Hepatic stellate cell (primary cell): Measurements from ENCODE around the gene ATAD2B.

Experiments used
- DNase-seq: peaks from one replicate; pipeline ENCODE4 v3.0.0; 2011; ENCODE audit warnings: low spot score

ATAD2B gene

DNA sequence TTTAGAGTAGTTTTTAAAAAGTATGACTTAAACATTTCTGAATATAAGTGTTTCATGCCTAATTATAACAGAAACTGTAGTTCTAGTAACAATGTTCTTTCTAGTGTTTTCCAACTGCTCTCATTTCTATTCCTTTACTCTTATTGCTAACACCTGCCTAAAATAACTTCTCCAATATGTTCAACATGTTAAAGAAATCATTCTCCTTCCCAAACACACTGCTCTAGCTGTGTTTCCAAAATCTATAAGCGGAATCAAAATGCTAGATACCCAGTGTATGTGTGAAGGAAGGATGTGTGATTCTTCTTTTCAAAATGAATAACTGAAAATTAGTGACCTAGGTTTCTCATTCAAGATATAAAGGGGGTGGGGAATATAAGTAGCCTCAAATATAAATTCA lies 89.1 kb downstream of the ATAD2B start:
- DNase-seq: no peak

DNA sequence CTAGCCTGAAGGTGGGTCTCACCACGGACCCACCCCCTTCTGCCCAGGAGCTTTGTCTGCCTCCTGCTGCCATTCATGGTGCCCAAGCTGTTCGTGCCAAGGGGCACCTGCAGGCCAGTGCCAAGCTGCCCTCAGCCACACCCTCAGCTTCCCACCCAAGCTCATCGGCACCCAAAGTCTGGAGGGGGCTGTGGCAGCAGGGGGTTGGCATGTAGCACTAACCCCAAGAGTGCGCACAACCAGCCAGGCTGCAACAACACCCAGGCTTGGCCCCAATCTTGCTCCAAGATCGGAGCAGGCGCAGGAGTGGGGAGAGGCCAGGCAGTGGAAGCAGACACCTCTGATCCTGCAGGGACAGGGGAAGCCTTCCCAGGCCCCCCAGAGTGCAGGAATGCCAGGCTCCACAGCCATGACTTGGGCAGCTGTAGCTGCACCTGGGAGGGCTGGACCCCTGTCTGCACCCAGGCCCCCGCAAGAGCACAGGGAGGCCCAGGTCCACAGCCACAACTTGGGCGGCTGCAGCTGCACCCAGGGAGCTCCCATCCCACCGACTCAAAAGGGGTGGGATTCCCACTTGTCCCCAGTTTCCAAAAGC lies 89.9 kb downstream of the ATAD2B start:
- no peak for DNase-seq

DNA sequence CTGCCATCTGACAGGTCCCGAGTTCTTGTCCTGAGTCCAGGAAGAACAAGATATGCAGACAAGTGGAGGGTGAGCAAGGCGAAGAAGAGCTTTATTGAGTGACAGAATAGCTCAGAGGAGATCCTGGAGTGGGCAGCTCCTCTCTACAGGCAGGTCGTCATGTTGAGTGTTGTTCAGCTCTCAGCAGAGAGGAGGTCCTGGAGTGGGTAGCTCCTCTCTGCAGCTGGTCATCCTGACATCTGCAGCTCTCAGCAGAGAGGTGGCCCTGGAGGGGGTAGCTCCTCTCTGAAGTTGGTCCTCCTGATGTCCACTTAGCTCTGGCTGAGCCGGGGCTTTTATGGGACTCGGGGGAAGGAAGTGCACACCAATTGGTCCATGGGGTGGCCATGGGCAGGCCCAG lies 90.4 kb downstream of the ATAD2B start:
- DNase-seq: no peak

DNA sequence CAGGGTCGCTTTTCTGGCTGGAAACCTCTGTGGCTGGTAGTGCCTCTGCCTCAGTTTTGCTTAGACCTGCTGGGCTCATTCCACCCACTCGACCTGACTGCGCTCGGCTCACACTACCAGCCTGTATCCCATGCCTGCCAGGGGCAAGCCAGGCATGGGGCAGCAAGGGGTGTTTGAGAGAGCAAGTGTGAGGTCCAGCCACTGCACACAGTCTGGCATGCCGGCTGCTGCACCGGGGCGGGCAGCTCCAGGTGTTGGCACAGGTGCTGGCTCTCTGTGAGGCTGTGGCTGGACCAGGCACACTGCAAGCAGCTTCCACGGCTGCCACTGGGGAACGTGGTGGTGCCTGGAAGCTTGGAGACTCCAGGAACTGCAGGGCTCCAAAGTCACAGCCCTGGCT lies 90.9 kb downstream of the ATAD2B start:
- DNase-seq: no peak

DNA sequence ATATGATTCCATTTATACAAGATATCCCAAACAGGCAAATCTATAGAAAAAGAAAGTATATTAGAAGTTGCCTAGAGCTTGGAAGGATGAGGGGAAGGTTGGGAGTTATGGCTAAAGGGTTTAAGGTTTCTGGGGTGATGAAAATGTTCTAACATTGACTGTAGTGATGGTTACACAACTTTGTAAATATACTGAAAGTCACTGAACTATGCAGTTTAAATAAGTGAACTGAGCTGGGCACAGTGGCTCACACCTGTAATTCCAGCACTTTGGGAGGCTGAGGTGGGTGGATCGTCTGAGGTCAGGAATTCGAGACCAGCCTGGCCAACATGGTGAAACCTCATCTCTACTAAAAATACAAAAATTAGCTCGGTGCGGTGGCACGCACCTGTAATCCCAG lies 91.5 kb downstream of the ATAD2B start:
- DNase-seq: no peak

DNA sequence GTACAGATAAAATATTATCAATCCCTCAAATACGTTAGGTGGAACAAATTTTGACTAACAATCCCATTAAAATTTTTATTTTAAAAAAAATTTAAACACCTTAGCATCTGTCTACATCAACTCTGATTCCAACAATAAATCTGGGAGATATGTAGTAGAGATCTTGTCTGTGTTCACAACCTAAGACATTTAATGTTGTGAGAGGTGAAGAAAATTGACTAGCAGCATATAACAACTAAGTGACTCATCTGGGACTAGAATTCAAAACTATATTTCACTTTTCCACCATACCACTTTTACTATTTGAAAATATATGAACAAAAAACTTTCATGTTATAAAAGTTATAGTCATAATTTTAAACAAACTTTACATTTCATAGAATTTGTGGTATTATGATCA lies 97.9 kb downstream of the ATAD2B start:
- no peak for DNase-seq

DNA sequence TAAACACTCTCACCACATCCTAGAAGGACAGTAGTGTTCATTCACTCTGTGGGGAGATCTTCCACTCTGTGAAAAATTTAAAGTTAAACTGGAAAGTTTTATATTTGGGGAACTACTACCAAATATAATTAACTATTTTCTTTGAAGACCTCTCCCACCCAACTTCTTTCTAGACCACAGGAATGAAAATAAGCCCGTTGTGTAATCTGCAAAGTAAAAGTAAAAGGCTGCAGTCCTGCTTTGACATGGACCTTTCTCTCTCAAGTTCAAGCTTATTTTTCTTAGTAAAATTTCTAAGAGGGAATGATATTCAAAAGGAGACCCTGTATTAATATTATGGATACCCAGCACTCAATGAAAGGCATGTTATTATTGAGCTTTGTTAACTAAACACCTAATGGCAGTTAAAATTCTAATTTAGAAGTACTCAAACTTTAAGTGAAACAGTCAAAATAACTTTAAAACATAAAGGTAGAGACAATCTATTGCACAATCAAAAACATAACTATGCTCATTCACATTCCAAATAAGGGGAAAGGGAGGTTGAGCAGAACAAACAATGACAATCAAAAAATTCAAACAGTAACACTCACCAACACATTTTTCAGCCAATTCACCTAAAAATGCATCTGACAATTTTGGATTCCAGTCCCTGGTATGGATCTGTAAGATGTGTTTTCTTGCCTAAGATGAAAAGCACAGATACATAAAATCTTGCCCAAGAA lies 98.5 kb downstream of the ATAD2B start:
- no peak for DNase-seq

DNA sequence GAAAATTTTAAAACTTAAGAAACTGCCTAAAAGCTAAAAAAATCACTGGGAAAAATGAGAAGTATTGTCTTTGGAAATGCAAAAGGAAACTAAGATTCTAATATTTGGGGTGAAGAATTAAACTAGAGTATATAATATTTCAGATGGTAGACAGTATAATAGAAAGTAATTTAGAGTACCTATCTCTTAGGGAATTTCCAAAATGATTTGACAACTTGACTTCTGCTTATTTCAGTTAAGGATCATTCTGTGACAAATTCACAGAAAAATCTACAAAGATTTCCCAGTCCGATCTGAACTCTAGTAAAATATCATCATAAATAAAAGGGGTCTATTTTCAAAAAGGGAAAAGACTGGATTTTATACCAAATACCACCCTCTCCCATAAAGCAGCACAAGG lies 99.6 kb downstream of the ATAD2B start:
- no peak for DNase-seq

DNA sequence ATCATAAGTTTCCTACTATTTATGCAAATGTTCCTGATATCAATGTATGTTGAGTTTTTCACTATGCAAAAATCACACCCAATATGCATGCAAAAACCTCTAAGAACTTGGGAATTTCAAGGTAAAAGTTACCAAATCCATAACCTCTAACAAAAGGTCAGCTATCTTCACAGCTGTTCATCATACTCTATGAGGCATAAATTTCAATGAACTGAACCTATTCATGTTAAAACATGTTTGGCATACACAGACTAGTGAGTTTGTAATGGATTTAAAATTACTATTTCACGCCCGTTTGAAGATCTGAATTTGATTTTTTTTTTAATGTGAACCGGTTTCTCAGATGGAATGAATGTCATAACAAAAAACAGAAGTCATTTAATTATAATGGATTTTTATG lies 100.2 kb downstream of the ATAD2B start:
- no peak for DNase-seq

DNA sequence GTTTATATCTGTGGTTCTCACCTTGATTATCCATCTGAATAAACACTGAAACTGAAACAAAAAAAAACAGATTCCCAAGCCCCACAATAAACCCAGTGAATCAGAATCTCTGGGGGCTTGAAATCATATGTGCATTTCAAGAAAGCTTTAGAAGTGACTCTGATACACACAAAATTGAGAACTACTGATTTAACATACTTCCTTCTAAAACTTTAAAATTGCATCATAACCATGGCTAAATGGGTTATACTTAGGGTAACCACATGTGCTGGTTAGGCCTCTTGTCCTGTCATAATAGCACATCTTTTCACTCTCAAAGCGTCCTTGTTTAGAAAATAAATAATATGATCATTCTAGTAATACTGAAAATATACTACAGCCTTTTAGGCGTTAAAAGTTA lies 100.9 kb downstream of the ATAD2B start:
- no peak for DNase-seq

DNA sequence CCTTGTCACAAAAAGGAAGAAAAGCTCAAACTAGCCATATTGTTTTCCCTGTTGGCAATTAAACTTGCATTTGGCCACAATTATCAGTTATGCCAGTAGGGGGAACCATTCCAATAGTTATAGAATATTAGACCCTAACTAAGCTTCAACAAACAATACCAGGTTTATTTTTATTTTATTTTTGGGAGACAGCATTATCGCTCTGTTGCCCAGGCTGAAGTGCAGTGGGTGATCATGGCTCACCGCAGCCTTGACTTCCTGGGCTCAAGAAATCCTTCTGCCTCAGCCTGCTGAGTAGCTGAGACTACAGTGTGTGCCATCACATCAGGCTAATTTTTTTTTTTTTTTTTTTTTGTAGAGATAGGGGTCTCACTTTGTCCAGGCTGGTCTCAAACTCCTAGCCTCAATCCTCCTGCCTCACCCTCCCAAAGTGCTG lies 102.1 kb downstream of the ATAD2B start:
- DNase-seq: peak; percentile 24

DNA sequence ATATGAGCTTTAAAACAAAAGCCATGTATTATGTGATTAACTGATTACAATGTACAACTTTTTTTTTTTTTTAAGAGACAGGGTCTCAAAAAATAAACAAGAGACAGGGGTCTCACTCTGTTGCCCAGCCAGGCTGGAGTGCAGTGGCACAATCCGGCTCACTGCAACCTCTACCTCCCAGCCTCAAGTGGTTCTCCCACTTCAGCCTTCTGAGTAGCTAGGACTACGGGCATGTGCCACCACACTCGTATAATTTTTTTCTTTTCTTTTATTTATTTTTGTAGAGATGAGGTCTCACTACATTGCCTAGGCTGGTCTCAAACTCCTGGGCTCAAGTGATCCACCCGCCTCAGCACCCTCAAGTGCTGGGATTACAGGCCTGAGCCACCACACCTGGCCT lies 103.1 kb downstream of the ATAD2B start:
- DNase-seq: no peak

DNA sequence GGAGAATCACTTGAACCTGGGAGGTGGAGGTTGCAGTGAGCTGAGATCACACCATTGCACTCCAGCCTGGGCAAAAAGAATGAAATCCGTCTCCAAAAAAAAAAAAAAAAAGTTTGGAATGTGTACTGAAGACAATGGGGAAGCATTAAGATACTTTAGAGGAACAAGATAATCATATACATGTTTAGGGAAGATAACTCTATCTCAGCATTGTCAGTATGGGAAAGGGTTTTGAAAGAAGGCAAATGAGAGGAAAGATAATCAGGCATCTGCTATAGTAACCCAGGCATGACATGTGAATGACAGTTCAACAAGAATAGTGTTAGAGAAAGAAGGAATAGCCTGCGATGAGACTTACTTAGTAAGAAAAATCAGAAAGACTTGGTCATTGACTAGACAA lies 112.0 kb downstream of the ATAD2B start:
- no peak for DNase-seq

DNA sequence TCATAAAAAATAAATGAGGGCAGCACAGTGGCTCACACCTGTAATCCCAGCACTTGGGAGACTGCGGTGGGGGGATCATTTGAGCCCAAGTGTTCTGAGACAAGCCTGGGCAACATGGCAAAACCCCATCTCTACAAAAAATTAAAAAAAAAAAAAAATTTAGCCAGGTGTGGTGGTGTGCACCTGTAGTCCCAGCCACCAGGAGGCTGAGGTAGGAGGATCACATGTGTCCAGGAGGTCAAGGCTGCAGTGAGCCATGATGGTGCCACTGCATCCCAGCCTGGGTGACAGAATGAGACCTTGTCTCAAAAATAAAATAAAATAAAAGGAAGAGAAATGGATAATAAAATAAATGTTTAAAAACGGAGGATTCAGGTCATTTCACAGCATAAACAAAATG lies 113.5 kb downstream of the ATAD2B start:
- DNase-seq: no peak

DNA sequence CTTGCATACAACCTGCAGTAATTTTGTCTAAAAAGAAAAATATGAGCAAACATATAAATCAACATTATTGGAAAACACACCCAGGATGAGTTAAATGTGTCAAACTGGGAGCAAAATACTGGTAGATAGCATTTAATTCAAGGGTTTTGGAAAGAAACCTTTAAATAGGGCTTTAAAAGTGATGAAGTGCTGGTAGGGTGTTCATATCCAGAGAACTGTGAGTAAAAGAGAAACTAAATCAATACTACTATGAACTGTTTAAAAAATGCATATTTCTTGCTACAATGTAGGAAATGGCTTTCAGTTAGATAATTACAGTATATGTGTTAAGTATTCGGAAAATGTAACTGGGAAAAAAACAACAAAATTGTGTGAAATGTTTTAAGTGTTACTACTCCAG lies 117.8 kb downstream of the ATAD2B start:
- no peak for DNase-seq

DNA sequence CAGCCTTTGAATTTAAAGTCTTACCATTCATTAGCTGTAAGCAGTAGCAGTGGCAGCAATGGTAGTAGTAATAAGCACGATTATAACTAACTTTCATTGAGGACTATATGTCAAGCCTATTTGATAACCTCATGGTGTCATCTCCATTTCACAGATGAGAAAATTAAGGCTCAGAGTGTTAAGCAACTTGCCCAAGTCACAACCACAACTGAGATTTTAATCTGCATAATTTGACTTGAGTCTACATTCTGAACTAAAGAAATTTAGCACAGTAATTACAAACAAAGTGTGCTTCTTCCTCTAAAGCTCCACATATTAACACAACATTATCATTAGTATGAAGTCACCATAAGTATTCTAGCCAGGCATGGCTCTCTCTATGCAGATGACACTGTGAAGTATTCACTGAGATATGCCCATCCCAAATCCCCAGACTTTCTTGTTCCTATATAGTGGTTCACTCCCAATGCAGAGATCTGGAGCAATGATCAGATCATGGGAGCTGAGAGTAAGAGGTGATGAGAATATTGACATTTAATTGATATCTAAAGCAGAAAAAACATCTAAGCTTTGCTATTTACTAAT lies 120.2 kb downstream of the ATAD2B start:
- DNase-seq: no peak

DNA sequence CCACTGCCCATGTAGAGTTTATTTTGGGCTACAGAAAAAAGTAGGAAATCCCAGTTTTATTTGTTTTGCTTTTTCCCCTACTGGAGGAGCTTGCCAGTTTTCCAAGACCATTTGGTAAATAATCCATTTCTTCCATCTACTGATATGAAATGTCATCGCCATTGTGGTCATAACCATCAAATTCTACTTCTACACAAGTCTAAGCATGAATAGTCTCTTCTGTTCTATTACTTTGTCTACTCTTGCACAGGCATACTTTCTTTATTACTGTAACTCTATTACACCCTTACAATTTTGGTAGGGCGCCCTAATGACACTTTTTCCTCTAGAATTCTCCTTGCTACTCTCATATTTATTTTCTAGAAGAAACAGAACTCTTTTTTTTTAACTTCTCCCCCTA lies 120.7 kb downstream of the ATAD2B start:
- DNase-seq: no peak

DNA sequence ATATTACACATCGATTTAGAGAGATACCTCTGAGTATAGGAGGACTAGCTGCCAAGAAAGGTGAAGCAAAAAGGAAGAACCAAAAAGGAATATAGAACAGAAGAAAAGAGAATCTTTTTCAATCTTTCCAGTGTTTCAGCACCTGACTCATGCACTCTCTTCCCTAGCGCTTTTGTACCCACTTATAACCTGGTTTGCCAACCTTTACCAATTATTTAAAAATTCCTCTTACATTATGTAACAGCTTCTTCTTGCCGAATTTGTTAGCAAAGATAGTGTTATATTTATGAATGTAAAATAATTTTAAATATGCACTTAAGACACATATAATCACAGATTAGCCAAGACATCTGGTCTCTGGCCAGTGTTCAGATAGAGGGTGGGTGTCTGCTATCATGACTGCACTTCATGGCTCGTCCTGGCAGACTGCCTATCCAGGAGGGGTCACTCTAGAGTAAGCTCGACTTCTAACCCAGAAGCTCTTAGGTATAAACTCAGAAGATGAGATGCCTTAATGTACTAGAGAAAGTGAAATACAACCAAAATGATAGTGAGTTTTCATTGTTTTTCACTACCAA lies 122.9 kb downstream of the ATAD2B start:
- no peak for DNase-seq

DNA sequence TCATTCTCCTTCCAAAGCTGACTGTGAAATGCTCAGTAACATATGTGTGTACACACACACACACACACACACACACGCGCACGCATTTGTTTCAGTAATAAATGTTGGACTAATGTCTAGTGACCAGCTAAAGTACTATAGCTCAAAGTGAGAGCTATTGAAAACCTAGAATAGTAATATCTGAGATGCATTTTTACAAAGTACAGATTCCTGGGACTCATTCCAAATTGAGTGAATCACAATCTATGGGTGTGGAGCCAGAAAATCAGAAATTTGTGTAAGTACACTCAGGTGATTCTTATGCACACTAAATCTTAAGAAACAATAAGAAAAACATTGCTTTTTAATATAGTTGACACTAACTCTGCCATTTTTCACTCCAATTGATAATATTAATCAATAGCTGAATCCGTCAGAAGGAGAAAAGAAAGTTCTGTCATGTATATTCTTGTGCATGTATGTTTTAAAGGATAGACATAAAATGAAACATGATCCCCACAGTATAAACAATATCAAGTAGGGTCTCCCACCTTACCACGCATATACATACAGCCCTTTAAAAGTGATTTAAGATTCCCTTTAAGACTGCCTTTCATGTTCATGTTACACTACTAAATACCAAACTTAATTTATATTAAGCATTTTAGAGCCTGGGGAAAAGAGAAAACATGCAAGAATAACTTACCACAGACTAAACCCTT lies 123.5 kb downstream of the ATAD2B start:
- peak; percentile 4 for DNase-seq

DNA sequence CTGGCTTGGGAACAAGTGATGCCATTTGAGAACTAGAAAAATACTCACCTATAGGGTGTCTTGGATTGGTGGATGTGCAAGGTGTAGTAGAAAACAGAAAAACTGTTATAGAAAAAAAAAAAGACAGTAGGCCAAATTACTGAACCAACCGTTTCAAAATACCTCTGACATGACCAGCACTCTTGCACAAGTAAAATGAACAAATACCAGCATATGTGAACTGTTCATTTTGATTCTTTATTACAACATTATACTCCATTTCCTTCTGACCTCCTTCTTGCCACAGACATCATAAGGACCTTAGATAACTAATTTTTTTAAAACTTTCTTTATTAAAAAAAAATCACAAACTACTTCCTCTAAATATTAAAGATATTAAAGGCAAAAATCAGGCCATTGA lies 125.5 kb downstream of the ATAD2B start:
- peak; percentile 2 for DNase-seq

DNA sequence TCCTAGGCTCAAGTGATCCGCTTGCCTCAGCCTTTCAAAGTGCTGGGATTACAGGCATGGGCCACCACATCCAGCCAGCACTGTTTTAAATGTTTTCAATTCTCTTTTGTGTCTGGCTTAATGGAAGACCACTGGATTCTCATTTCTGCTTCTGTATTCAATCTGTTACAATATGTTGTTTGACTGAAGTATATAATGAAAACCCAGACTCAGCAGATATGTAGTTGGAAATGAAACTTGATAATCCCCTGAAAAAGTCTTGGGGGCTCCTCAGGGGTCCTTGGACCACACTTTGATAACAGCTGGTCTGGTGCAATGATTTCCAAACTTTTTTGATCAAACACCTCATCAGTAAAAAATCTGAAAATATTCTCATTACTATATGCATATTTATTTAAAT lies 132.7 kb downstream of the ATAD2B start:
- DNase-seq: no peak

DNA sequence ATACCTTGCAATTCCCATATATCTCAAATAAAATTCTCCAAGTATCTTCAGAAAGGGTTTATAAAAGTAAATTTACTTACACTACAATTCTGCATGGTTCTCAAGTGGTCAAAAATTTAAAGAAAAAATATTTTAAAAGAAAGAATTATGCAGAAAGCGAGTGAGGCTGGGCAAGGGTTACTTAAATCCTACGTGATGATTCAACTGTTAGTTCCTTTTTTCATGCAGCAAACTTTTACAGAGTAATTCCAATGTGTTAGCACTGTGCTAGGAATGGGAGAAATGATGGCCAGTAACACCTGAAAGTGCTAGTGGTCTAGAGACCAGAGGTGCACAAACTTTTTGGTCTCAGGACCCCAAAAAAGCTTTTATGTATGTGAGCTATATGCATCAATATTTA lies 133.4 kb downstream of the ATAD2B start:
- no peak for DNase-seq

DNA sequence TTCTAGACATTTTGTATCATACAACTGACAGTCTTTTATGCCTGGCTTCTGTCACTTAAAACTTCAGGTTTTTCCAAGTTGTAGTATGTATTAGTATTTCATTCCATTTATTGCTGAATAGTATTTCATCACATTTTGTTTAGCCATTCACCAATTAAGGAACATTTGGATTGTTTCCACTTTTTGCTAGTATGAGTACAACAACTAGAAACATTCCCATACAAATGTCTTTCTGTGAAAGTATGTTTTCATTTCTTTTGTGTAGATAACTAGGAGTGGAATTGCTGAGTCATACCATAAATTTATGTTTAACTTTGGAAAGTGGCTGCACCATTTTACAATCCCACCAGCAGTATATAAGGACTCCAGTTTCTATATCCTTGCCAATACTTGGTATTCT lies 135.9 kb downstream of the ATAD2B start:
- no peak for DNase-seq
